HG03575 (cell line): ENCODE measurements around the gene CD9.
"Not testable (repeated sequence)": the region's sequence is repeated elsewhere in the genome, so short reads cannot be mapped to it uniquely, and the experiment has no call there.

ENCODE experiments used
- ATAC-seq: cut with Tn5 transposase; IDR thresholded peaks from one replicate; pipeline ENCODE4 v1.9.1; 2021; ENCODE audit not compliant: unreplicated experiment, insufficient number of reproducible peaks, low FRiP score; ENCODE audit errors: extremely low read depth

The CD9 gene

GRCh38 chr12:6195665-6196535, 4.3 kb upstream of the CD9 start:
- no peak for ATAC-seq

- ATAC-seq: no peak
Observed at GRCh38 chr12:6198051-6198450, 2.1 kb upstream of the CD9 start.

- no peak for ATAC-seq
Observed at GRCh38 chr12:6198556-6198955, 1.6 kb upstream of the CD9 start.

GRCh38 chr12:6198985-6199530, 1.1 kb upstream of the CD9 start:
- ATAC-seq: no peak

GRCh38 chr12:6199531-6200255, 507 bp upstream of the CD9 start:
- no peak for ATAC-seq

GRCh38 chr12:6201213-6201608, 1.0 kb downstream of the CD9 start:
- ATAC-seq: no peak

GRCh38 chr12:6201826-6202225, 1.6 kb downstream of the CD9 start:
- no peak for ATAC-seq

- no peak for ATAC-seq
Observed at GRCh38 chr12:6202304-6202703, 2.1 kb downstream of the CD9 start.

- no peak for ATAC-seq
Observed at GRCh38 chr12:6202846-6203245, 2.6 kb downstream of the CD9 start.

- no peak for ATAC-seq
Observed at GRCh38 chr12:6203601-6204000, 3.4 kb downstream of the CD9 start.

GRCh38 chr12:6204533-6205143, 4.4 kb downstream of the CD9 start:
- ATAC-seq: no peak

- no peak for ATAC-seq
Observed at GRCh38 chr12:6205144-6205539, 4.9 kb downstream of the CD9 start.

- no peak for ATAC-seq
Observed at GRCh38 chr12:6205761-6206160, 5.6 kb downstream of the CD9 start.

- ATAC-seq: no peak
Observed at GRCh38 chr12:6206327-6206726, 6.1 kb downstream of the CD9 start.

- ATAC-seq: no peak
Observed at GRCh38 chr12:6207259-6207925, 7.2 kb downstream of the CD9 start.

- no peak for ATAC-seq
Observed at GRCh38 chr12:6208130-6208529, 7.9 kb downstream of the CD9 start.

- ATAC-seq: not testable (repeated sequence)
Observed at GRCh38 chr12:6209428-6209827, 9.2 kb downstream of the CD9 start.

- no peak for ATAC-seq
Observed at GRCh38 chr12:6211421-6211869, 11.2 kb downstream of the CD9 start.

GRCh38 chr12:6212086-6212485, 11.9 kb downstream of the CD9 start:
- no peak for ATAC-seq
